T-helper 2 cell treated with Interferon-gamma antibody and Interleukin-4, amounts not matched to agents 100 ng/mL and 5 ng/mL, for 36 hours (primary cell): ENCODE data around the gene ARSJ. TPM values are rescaled to one million over a fixed set of nuclear protein-coding genes. Genes with fewer than 3 reads are reported as not detected.

Source experiments
- intact Hi-C: fragments of 100-400 bp; cut with micrococcal nuclease; formaldehyde crosslinking; loops from one replicate; pipeline ENCODE4 v1.15.1; 2023
- total RNA-seq: library from RNA; stranded (reverse); gene quantifications from 2 replicates; pipeline ENCODE4 v1.2.3, GENCODE V29; 2022

Gene ARSJ
- total RNA-seq, 1 donor from 2014 or later, result not detected

- intact Hi-C loops, result loop anchor here (2.0 kb wide), 1 partner anchor 268 kb away; no protein-coding TSS in a partner anchor
These were observed 74.6 kb downstream of the ARSJ start for GRCh38 chr4:113904877-113905276.

- intact Hi-C loops, result loop anchor here (1.0 to 2.0 kb wide), 2 partner anchors 169 to 507 kb away; no protein-coding TSS in a partner anchor
These were observed 77.3 kb downstream of the ARSJ start for GRCh38 chr4:113901994-113902787.

GRCh38 chr4:113899271-113900070, 80.0 kb downstream of the ARSJ start:
- intact Hi-C loops, result loop anchor here (1.0 to 2.0 kb wide), 2 partner anchors 137 to 352 kb away; no protein-coding TSS in a partner anchor

- intact Hi-C loops, result no loop called here
These were observed 85.9 kb downstream of the ARSJ start for GRCh38 chr4:113893546-113893945.

- intact Hi-C loops, result no loop called here
These were observed 91.4 kb downstream of the ARSJ start for GRCh38 chr4:113888006-113888405.

- intact Hi-C loops, result no loop called here
These were observed 94.2 kb downstream of the ARSJ start for GRCh38 chr4:113885291-113885690.

- intact Hi-C loops, result no loop called here
These were observed 94.8 kb downstream of the ARSJ start for GRCh38 chr4:113884655-113885054.

- intact Hi-C loops, result no loop called here
These were observed 96.8 kb downstream of the ARSJ start for GRCh38 chr4:113882668-113883067.

GRCh38 chr4:113881256-113881655, 98.2 kb downstream of the ARSJ start:
- intact Hi-C loops, result no loop called here

- intact Hi-C loops, result no loop called here
These were observed 99.0 kb downstream of the ARSJ start for GRCh38 chr4:113880240-113881028.

- intact Hi-C loops, result no loop called here
These were observed 100.8 kb downstream of the ARSJ start for GRCh38 chr4:113878668-113879067.

GRCh38 chr4:113874480-113874879, 105.0 kb downstream of the ARSJ start:
- intact Hi-C loops, result no loop called here

- intact Hi-C loops, result no loop called here
These were observed 105.9 kb downstream of the ARSJ start for GRCh38 chr4:113873508-113873907.

GRCh38 chr4:113872426-113873260, 106.8 kb downstream of the ARSJ start:
- intact Hi-C loops, result no loop called here

GRCh38 chr4:113871080-113871479, 108.4 kb downstream of the ARSJ start:
- intact Hi-C loops, result no loop called here

GRCh38 chr4:113869743-113870375, 109.6 kb downstream of the ARSJ start:
- intact Hi-C loops, result no loop called here

GRCh38 chr4:113866611-113867010, 112.8 kb downstream of the ARSJ start:
- intact Hi-C loops, result no loop called here

GRCh38 chr4:113858924-113859323, 120.5 kb downstream of the ARSJ start:
- intact Hi-C loops, result no loop called here

GRCh38 chr4:113851816-113852215, 127.6 kb downstream of the ARSJ start:
- intact Hi-C loops, result no loop called here
